Measurements from ENCODE around the gene LIMS2. TPM values are rescaled to one million over a fixed set of nuclear protein-coding genes. Genes with fewer than 3 reads are reported as not detected.

LIMS2 gene
- total and polyA plus RNA-seq, 2 of the 8 experiments (the other 6 are each of a cell fraction or from before 2014, with no cell fraction given) = 3.3 to 4.8 TPM

- no peak for TF ChIP-seq TAF7 (optimal IDR thresholded peaks at IDR 0.05; ENCODE audit: borderline replicate concordance, low read depth, low read length)
Measured at GRCh38 chr2:127706215-127706990, 31.1 kb upstream of the LIMS2 start (continued).
